A673 (cell line): ENCODE measurements around the gene FAM114A1.

Source experiments
- EZH2 ChIP-seq: fragments of 200-600 bp; sonication (generic); IDR thresholded peaks from 2 replicates; pipeline ENCODE4 v1.6.1; 2017; ENCODE audit warnings: borderline replicate concordance, low read depth, mild to moderate bottlenecking, mixed read lengths, antibody characterized with exemption, low read length; ENCODE audit not compliant: poor library complexity, severe bottlenecking
- TF ChIP-seq, protein P1 (sequence below): fragments of 300-800, 200-600 bp; sonication (generic); conservative IDR thresholded peaks from 2 replicates; pipeline ENCODE4 v1.5.1; 2017; ENCODE audit warnings: low read depth, mild to moderate bottlenecking, antibody characterized with exemption, low read length, moderate library complexity, mixed read lengths

DNA sequence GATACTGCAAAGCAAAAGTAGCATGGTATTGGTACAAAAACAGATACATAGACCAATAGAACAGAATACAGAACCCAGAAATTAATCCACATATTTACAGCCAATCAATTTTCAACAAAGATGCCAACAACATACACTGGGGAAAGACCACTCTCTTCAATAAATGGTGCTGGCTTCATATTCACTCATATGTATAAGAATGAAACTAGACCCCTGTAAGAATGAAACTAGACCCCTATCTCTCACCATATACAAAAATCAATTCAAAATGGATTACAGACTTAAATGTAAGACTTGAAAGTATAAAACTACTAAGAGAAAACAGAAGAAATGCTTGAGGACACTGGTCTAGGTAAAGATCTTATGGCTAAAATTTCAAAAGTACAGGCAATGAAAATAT is 30.3 kb upstream of the FAM114A1 start:
- TF ChIP-seq, protein P1, sequence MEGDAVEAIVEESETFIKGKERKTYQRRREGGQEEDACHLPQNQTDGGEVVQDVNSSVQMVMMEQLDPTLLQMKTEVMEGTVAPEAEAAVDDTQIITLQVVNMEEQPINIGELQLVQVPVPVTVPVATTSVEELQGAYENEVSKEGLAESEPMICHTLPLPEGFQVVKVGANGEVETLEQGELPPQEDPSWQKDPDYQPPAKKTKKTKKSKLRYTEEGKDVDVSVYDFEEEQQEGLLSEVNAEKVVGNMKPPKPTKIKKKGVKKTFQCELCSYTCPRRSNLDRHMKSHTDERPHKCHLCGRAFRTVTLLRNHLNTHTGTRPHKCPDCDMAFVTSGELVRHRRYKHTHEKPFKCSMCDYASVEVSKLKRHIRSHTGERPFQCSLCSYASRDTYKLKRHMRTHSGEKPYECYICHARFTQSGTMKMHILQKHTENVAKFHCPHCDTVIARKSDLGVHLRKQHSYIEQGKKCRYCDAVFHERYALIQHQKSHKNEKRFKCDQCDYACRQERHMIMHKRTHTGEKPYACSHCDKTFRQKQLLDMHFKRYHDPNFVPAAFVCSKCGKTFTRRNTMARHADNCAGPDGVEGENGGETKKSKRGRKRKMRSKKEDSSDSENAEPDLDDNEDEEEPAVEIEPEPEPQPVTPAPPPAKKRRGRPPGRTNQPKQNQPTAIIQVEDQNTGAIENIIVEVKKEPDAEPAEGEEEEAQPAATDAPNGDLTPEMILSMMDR: no peak
- TF ChIP-seq EZH2: no peak
